ENCODE data around the gene CROCC2.

Gene CROCC2

DNA sequence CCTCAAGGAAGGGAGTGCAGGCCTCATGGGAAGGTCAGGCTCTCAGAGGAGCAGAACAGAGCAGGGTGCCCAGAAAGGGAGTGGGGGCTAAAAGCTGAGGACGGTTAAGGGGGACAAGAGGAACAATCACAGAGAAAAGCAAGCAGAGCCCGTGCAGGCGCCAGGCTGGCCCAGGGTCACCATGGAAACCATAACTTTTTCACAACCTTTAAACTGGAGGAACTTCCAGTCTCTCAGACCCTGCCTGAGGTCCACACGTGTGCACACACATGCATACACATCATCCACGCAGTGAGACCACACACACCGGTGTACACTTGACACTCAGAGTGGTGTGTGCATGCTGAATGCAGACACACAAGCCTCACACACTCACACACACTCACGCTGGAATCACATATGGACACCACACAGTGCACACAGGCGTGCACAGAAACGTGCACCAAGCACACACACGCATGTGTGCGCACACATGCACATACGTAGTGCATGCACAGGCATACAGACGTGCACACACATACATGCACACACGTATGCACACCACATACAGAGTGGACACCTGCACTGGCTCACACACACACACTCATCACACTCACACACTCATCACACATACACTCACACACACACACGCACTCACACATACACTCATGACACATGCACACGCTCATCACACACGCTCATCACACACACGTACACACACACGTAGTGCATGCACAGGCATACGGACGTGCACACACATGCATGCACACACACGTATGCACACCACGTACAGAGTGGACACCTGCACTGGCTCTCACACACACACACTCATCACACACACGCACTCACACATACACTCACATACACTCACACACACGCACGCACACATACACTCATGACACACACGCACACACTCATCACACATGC lies 55.1 kb downstream of the CROCC2 start:
- peak; percentile 21 for DNase-seq
- in situ Hi-C loops (cut with MboI; ENCODE audit: low pct_unique_long_range_greater_than_20kb, low sequenced_read_pairs) = no loop called here

DNA sequence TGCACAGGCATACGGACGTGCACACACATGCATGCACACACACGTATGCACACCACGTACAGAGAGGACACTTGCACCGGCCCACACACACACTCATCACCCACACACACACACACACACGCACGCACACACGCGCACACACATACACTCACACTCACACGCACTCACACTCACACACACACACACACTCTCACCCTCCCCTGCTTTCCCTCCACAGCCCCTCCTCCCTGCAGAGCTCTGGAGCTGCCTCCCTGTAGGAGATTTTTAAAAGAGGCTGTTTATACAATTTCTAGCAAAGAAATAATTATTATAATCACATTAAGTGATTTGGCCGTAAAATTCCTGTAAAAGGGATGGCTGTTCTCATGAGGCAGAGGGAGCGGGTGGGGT lies 55.8 kb downstream of the CROCC2 start:
- DNase-seq = no peak
- in situ Hi-C loops (cut with MboI; ENCODE audit: low pct_unique_long_range_greater_than_20kb, low sequenced_read_pairs) = no loop called here

DNA sequence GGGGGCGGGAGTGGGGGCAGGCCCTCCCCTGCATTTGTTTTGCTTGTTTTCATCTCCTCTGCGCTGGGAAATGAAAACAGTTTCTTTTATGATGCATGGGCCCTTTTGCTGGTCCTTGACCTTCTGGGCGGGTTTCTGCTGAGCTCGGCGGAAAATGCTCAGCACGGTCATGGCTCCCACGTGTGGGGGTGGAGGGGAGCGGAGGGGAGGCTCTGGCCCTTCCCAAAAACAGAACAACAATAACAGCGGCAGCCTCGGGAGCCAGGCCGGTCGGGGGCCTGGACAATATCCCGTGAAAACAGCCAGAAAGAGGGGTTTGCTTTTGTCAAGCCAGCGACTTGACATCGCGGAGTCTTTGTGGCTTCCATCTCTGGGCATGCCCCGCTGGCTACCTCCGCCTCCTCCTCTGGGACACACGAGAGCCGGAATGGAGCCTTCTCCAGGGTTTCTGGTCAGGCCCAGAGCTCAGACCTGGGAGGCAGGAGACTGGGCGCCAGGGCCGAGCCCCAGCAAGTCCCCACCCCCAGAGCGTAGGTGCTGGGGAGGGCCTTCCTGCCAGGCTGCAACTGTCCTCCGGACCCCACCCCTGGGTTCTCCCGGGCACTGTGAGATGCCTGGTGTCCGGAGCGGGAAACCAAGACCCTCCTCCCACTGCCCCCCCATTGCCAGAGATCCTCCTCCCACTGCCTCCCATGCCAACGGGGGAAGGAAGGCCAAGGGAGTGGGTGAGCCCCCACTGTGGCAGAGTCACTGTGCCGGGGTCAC lies 56.3 kb downstream of the CROCC2 start:
- no peak for DNase-seq
- in situ Hi-C loops (cut with MboI; ENCODE audit: low pct_unique_long_range_greater_than_20kb, low sequenced_read_pairs) = no loop called here

DNA sequence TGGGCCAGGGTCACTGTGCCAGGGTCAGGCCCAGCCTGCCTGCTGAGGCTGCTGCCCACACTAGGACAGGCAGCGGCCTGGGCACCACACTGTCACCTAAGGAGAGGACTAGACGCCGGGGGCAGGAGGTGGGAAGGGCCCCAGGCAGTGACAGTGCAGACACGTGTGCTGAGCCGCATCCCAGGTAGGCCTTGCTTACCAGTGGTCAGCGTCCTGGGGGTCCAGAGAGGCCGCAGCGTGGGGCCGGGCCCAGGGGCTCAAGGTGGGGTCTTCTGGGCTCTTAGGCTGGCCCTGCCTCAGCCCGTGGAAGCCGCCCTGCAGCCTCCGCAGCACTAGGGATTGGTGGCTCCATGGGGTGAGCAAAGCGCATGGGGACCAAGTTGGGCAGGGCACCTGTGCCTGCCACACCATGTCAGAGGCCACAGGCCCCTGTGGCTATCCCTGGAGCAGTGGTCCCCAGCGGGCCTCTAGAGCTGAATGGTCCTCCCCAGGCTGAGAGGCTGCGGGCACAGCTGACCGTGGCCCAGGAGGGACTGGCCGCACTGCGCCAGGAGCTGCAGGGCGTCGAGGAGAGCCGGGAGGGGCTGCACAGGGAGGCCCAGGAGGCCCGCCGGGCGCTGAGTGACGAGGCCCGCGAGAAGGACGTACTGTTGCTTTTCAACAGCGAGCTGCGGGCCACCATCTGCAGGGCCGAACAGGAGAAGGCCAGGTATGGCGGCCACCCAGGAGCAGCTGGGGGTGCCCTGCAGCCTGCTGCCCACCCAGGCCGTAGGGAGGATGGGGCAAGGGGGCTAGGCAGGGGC lies 57.1 kb downstream of the CROCC2 start:
- DNase-seq = no peak
- in situ Hi-C loops (cut with MboI; ENCODE audit: low pct_unique_long_range_greater_than_20kb, low sequenced_read_pairs) = no loop called here

DNA sequence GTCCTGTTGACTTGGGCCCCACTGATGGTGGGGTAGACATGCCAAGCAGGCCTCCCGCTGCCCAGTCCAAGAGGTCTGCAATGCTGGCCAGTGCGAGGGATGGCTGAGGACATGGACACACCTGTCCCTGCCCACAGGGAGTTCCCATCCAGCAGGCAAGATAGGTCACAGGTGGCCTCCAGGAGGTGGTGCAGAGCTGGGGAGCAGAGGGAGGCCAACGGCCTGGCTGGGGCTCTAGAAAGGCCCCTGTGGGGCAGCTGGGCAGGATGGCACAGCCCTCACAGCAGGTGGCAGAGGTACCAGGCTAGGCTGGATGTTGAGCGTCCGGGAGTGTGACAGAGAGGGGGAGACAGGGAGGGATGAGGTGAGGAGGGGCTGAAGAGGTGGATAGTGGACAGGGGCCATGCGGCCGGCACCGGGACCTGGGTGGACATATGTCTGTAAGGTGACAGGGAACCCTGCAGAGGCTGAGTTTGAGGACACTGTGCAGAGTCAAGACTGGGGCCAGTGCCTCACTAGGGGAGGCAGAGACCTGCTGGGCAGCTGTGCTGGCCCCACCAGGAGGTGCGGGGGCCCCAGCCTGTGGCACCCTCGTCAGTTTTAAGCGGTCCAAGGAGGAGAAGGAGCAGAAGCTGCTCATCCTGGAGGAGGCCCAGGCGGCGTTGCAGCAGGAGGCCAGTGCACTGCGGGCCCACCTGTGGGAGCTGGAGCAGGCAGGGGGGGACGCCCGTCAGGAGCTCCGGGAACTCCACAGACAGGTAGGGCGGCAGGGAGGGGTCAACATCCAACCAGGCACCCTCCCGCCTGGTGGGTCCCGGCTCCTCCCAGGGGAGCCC lies 58.0 kb downstream of the CROCC2 start:
- DNase-seq = no peak
- in situ Hi-C loops (cut with MboI; ENCODE audit: low pct_unique_long_range_greater_than_20kb, low sequenced_read_pairs) = no loop called here

DNA sequence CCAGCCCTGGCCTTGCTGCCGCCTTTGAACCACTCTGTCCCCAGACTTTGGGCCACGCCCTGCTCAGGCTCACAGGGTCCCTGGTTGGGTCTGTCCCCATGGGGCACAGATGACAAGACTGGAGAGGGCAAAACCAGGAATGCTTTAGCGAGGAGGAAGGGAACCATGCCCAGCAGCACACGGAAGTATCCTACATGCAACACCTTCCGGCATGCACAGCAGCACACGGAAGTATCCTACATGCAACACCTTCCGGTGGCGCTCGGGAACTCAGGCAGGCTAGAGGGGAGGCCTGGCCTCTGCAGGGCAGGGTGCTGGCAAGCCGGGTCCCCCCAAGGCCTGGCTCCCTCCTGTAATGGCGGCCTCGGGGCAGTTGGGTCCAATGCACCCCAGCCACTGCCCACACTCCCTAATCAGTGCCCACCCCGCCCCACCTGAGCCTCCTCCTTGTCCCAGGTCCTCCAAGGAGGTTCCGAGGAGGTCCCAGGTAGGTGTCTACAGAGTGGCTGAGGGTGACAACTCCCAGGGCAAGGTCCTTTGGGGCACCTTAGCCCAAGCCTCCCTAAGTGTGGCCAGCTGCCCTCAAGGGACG lies 58.7 kb downstream of the CROCC2 start:
- in situ Hi-C loops (cut with MboI; ENCODE audit: low pct_unique_long_range_greater_than_20kb, low sequenced_read_pairs) = no loop called here
- no peak for DNase-seq

DNA sequence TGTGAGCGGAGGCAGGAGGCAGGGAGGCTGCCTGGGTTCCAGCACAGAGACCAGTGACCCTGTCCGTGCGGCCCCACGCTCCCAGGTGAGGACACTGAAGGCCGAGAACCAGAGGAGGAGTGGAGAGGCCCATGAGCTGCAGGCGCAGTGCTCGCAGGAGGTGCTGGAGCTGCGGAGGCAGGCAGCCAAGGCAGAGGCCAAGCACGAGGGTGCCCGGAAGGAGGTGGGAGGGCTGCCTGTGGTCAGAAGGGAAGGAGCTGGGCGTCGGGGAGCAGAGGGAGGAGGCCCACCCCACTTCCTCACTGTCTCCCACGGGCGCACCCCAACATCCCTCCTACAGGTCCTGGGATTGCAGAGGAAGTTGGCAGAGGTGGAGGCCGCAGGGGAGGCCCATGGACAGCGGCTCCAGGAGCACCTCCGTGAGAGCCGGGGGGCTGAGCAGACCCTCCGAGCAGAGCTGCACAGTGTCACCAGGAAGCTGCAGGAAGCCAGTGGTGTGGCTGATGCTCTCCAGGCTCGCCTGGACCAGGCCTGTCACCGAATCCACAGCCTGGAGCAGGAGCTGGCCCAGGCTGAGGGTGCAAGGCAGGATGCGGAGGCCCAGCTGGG lies 59.3 kb downstream of the CROCC2 start:
- no peak for DNase-seq
- in situ Hi-C loops (cut with MboI; ENCODE audit: low pct_unique_long_range_greater_than_20kb, low sequenced_read_pairs) = no loop called here

DNA sequence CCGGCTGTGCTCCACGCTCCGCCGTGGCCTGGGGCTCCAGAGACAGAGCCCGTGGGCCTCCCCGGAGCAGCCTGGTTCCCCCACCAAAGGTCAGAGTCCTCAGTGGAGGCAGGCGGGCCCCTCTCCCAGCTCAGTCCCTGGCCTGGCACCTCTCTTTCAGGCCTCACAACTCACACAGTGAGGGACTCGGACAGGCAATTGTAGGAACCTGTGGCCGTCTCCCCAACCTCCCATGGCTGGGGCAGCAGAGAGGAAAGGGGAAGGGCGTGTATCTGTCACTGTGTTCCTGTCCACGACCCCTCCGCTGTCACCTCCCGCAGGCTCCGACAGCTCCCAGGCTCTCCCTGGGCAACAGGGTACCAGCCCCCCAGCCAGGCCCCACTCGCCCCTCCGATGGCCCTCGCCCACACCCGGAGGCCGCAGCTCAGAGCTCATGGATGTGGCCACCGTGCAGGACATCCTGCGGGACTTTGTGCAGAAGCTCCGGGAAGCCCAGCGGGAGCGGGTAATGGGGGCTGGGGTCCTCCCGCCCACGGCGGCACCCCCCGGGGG lies 59.8 kb downstream of the CROCC2 start:
- in situ Hi-C loops (cut with MboI; ENCODE audit: low pct_unique_long_range_greater_than_20kb, low sequenced_read_pairs) = no loop called here
- DNase-seq = no peak

DNA sequence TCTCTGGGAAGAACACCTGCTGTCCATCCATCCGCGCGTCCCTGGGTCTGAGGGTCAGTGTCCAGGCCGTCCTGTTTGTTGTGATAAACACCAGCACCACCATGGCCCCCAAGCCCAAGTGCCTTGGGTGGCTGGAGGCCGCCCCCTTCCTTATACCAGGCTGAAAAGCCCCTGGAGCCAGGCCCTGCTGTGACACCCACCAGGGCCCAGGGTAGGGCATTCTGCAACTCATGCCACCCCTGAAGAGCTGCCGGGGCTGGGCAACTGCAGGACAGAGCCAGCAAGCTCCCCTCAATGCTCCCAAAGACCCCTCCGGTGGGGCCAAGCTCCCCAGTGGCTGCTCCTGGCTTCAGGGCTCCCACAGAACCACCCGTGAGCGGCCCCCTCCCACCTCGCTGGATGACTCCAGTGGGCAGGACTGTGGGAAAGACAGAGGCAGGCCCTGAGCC lies 60.3 kb downstream of the CROCC2 start:
- in situ Hi-C loops (cut with MboI; ENCODE audit: low pct_unique_long_range_greater_than_20kb, low sequenced_read_pairs) = no loop called here
- DNase-seq = no peak

DNA sequence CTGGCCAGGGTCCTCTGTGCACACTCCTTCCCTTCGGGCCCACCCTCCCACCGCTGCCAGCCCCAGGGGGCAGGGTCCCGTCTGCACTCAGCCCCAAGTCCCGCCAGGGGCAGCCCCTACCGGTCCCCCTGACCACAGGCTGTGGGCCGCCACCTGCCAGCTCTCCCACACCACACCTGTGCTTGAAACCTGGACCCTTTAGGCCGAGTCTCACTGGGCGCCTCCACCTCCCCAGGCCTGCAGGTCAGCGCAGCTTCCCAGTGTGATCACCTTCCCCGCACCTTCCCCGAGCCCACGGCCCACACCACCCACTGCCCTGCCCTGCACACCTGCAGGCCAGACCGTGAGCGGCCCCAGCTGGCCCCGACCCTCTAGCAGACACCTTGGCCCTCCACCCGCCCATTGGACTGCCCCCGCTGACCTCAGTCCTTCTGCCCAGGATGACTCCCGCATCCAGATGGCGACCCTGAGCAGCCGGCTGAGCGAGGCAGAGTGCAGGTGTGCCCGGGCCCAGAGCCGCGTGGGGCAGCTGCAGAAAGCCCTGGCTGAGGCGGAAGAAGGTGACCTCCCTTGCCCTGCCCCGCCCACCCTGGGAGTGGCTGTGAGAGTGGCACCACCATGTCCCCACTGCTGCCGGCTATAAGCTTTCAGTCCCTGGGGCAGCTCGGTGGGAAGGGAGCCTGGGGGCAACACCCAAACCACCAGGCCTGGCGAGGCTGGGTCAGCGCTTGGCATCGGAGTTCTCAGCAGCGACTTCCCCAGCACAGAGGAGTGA lies 61.0 kb downstream of the CROCC2 start:
- DNase-seq = no peak
- in situ Hi-C loops (cut with MboI; ENCODE audit: low pct_unique_long_range_greater_than_20kb, low sequenced_read_pairs) = no loop called here

DNA sequence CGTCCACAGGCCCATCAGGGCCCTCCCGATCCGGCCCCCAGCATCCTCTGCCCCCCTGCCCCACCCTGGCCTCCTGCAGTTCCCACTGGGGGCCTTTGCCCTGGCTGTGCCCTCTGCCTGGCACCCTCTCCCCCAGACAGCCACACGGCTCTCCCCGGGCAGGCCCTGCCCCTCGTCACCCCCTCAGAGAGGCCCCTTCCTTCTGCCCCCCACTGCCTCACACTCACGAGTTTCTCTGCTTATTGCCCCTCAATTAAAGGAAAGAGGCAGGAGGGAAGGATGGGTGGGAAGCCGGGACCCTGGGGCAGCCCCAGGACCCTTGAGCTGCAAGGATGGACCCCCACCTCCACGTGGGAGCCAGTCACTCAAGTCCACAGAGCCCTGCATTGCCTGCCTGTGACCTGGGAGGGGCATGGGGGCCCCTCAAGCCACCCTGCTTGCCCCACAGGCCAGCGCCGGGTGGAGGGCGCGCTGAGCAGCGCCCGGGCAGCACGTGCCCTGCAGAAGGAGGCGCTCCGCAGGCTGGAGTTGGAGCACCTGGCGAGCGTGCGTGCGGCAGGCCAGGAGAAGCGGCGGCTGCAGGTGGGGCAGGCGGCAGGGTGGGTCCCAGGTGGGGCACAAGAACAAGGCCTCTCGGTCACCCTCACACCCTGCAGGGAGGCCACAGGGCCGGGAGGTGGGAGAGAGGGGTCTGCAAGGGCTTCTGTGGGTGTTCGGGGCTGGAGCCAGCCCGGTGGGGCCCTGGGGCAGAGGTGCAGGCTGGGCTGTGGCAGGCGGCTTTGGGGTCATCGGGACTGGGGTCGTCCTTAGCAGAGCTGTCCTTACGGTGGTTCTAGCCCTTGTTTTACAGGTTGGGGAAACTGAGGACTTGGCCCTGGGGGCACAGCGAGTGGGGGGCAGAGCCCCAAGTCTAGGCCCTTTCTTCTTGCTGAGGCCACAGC lies 61.8 kb downstream of the CROCC2 start:
- no peak for DNase-seq
- in situ Hi-C loops (cut with MboI; ENCODE audit: low pct_unique_long_range_greater_than_20kb, low sequenced_read_pairs) = no loop called here

DNA sequence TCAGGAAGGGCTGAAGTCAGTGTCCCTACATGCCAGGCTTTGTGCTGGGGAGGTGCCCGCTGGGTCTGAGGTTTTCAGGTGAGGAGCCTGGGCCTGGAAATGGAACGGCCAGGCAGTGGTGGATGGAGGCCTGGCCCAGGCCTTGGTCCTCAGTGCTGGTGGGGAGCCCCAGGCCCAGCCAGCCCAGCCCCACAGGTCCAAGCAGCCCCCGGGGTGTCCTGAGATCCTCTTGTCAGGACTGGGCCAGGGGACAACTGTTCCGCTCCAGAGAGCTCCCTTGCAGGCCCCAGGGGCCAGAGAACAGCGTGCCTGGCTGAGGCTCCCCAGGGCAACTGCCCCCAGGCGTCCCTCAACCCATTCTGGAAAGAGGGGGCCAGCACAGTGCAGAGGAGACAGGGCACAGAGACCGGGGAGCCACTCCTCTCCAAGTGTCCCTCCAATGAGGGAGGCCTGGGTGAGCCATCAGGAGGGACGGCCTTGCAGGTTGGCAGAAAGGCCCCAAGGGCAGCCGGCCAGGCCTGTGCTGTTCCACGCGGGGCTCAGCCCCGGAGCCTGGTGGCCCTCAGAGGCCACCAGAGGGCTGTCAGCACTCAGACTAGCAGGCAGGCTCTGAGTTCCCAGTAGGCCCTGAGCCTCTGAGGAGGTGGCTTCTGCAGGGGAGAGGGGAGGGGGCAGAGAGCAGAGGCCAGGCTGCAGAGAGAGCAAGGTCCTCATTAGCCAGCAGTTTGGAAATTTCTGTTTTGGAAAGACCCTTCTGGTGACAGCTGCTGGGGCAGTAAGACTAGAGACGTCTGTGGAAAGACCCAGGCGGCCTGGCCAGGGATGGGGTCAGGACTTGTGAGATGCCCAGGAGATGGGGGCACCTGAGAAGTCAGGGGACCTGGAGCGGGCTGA lies 62.8 kb downstream of the CROCC2 start:
- no peak for DNase-seq
- in situ Hi-C loops (cut with MboI; ENCODE audit: low pct_unique_long_range_greater_than_20kb, low sequenced_read_pairs) = no loop called here

DNA sequence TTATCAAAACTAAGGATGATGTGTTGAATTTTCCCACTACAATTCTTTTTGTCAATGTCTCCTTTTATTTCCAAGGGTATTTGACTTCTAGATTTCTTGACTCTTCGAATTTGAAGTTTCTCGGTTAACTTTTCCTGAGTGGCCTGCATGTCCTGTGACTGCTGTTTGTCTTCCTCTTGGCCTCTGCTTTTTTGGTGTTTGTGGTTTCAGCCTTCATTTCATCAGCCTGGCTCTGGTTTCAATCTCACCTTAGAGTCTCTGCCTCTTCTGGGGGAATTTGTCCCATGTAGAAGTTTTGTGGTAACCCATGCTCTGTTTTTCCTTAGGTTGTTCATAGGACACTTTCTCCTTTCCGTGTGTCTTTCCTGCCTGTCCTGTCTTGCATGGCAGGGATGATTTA lies 64.0 kb downstream of the CROCC2 start:
- in situ Hi-C loops (cut with MboI; ENCODE audit: low pct_unique_long_range_greater_than_20kb, low sequenced_read_pairs) = no loop called here
- no peak for DNase-seq

DNA sequence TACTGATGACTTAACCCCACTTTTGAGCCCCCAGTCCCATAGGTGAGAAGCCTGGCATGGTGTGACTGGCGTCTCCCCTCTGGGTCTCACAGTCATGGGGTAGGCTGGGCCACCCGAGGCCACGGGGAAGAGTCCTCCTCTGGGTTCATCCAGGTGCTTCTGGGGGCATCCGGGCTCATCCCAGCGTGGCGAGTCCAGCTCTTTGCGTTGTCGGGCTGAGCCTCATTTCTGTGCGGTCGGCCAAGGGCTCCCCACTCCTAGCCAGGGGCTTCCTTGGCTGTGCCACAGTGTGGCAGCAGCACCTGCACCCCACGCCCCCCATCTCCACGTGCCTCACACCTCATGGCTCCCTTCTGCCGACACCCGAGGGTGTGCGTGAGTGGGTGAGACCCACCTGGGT lies 64.7 kb downstream of the CROCC2 start:
- in situ Hi-C loops (cut with MboI; ENCODE audit: low pct_unique_long_range_greater_than_20kb, low sequenced_read_pairs) = no loop called here
- DNase-seq = no peak

DNA sequence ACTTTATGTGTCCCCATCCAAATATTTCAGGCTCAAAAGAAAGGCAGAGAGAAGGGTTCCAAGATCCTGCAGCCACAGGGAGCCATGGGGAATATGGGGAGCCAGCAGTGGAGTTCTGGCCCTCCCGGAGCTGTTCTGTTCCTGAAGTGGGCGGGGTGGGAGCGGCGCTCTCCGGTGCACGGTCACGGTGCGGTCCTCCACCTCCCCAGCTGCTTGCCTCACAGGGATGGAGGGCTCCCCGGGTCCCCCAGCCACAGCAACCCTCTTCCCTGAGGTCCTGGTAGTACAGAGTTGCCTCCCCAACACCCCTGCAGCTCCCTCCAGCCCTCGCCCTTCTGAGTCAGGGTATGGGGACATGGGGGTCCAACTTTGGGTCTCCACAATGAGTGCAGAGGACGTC lies 66.1 kb downstream of the CROCC2 start:
- no peak for DNase-seq
- in situ Hi-C loops (cut with MboI; ENCODE audit: low pct_unique_long_range_greater_than_20kb, low sequenced_read_pairs) = no loop called here

All from KBM-7 (cell line).